Measurements from ENCODE around the gene PDCD2. TPM values are rescaled to one million over a fixed set of nuclear protein-coding genes. Genes with fewer than 3 reads are reported as not detected.

The PDCD2 gene
- total and polyA plus RNA-seq, 9 of the 15 experiments (the other 6 are each of a cell fraction or from before 2014, with no cell fraction given) = 67.3 to 430 (median 318) TPM

GRCh38 chr6:170533792-170534191, 50.6 kb downstream of the PDCD2 start (continued):
- TF ChIP-seq ZBTB12 (CRISPR knock-in tag; IDR thresholded peaks at IDR 0.05) (no peak), PML (IDR thresholded peaks at IDR 0.05; ENCODE audit: low read length) (0 out of 2 replicates have a peak, but pooled peaks have one; percentile 17), POLR2AphosphoS5 (IDR thresholded peaks at IDR 0.05; ENCODE audit: control insufficient read depth, insufficient read depth, low read depth, low read length) (peak; percentile 42; the same call in 1 of the 2 replicates), ZNF586 (CRISPR knock-in tag; conservative IDR thresholded peaks at IDR 0.05) (no peak), FIP1L1 (IDR thresholded peaks at IDR 0.05; ENCODE audit: low read depth, low read length, poor library complexity, severe bottlenecking) (no peak), ATF7 (IDR thresholded peaks at IDR 0.05) (no peak), ZNF239 (CRISPR knock-in tag; IDR thresholded peaks at IDR 0.05) (no peak), RAD51 (IDR thresholded peaks at IDR 0.05; ENCODE audit: borderline replicate concordance, low read depth) (no peak), NFIX (CRISPR knock-in tag; IDR thresholded peaks at IDR 0.05; ENCODE audit: low read depth) (no peak), NCOR1 (IDR thresholded peaks at IDR 0.05) (no peak), U2AF2 (optimal IDR thresholded peaks at IDR 0.05; ENCODE audit: low read depth, low read length) (no peak), RFX5 (IDR thresholded peaks at IDR 0.05; ENCODE audit: low read depth, low read length) (no peak)
- TF ChIP-seq, protein P1, sequence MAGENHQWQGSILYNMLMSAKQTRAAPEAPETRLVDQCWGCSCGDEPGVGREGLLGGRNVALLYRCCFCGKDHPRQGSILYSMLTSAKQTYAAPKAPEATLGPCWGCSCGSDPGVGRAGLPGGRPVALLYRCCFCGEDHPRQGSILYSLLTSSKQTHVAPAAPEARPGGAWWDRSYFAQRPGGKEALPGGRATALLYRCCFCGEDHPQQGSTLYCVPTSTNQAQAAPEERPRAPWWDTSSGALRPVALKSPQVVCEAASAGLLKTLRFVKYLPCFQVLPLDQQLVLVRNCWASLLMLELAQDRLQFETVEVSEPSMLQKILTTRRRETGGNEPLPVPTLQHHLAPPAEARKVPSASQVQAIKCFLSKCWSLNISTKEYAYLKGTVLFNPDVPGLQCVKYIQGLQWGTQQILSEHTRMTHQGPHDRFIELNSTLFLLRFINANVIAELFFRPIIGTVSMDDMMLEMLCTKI (IDR thresholded peaks at IDR 0.05; ENCODE audit: partially characterized antibody) = no peak

Data from K562 (cell line).